ENCODE results near the gene FAM83C.

DNA sequence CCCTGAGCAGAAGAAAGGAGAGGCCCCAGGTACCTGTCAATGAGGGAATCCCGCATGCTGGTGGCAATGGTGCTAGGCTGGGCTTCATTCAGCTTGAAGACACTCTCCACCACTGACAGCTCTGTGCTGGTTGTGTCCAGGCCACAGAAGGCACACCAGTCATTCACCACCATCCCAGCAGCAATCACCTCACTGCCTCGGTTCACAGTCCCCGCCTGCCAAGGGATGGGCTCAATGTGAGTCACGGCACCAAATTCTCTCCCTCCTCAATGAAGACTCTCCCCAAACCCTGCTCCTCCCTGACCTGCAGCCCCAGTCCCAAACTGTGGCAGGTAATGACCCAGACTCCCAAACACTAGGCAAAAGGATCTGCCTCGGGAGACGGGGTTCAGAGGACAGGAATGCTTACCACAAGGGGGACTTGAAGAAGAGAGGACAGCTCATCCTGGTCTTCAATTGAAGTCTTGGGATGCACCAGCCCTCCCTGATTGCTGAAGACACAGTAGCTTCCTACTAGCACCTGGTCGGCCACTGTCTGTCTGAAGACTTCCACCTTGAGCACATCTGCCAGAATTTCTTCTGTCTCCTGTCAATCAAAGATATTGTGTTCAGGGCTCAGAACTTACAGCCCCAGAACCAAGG, 12.6 kb downstream of the FAM83C start:
- TF ChIP-seq SNIP1 (IDR thresholded peaks at IDR 0.05; ENCODE audit: low read depth): no peak
- TF ChIP-seq SP1 (CRISPR knock-in tag; IDR thresholded peaks at IDR 0.05): no peak
- TF ChIP-seq SRSF1 (IDR thresholded peaks at IDR 0.05; ENCODE audit: low read depth, low read length): no peak
- no peak for TF ChIP-seq MXI1 (IDR thresholded peaks at IDR 0.05; ENCODE audit: low read depth, low read length)
- TF ChIP-seq CTCF (IDR thresholded peaks at IDR 0.05 in 2 of 3, conservative IDR thresholded peaks at IDR 0.05 in 1 of 3; ENCODE audit: insufficient read depth in 2 of 3, low read depth in 1 of 3, low read length in 3 of 3): no peak
- TF ChIP-seq NCOA6 (IDR thresholded peaks at IDR 0.05): no peak
- TF ChIP-seq ELF4 (CRISPR knock-in tag; IDR thresholded peaks at IDR 0.05): no peak
